HG03039 (cell line): ENCODE data around the gene SLC4A5.

Source experiments
- ATAC-seq: cut with Tn5 transposase; IDR thresholded peaks from one replicate; pipeline ENCODE4 v1.9.1; 2021; ENCODE audit warnings: mild to moderate bottlenecking, moderate library complexity; ENCODE audit not compliant: unreplicated experiment

Gene SLC4A5

GRCh38 chr2:74278694-74279093, 64.5 kb downstream of the SLC4A5 start:
- no peak for ATAC-seq

- no peak for ATAC-seq
Observed at GRCh38 chr2:74278176-74278575, 65.0 kb downstream of the SLC4A5 start.

DNA sequence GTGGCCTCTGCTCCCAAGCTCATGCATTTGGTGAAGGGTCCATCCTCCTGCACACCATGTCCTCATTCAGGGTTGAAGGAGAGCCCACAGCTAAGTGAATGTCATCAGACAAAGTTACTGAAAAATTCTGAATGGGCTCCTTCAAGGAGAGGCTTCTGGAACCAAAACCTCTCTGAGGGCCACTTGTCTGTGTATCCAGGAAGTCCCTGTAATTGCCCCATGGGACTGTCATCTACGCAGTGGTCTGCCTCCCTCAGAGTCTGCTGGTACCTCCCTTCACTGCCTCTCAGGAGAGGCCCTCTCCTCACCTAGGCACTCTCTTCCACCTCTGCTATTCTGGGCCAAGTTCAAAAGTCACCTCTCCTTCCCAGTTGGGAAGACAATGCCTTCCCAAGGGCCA, 68.0 kb downstream of the SLC4A5 start:
- ATAC-seq: no peak

DNA sequence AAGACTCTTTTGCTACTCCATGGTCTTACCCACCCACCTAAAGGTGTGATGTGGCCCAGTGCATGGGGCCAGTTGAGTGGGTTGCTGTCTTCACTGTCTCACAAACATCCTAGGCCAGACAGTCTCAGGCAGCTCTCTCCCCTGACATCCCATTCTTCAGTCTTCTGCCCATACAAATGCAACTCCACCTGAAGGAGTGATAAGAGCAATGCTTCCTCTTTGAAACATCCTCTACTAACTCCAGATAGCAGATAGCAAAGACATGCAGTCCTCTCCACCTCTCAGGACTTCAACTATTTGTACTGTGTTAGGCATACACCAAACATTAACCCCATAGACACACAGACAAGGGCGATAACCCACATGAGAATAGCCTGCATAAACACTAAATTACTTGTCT, 73.5 kb downstream of the SLC4A5 start:
- no peak for ATAC-seq

- ATAC-seq: no peak
Observed at GRCh38 chr2:74267068-74267467, 76.1 kb downstream of the SLC4A5 start.

- no peak for ATAC-seq
Observed at GRCh38 chr2:74264281-74264680, 78.9 kb downstream of the SLC4A5 start.

GRCh38 chr2:74262681-74263080, 80.5 kb downstream of the SLC4A5 start:
- no peak for ATAC-seq

GRCh38 chr2:74261204-74261864, 81.9 kb downstream of the SLC4A5 start:
- ATAC-seq: no peak

DNA sequence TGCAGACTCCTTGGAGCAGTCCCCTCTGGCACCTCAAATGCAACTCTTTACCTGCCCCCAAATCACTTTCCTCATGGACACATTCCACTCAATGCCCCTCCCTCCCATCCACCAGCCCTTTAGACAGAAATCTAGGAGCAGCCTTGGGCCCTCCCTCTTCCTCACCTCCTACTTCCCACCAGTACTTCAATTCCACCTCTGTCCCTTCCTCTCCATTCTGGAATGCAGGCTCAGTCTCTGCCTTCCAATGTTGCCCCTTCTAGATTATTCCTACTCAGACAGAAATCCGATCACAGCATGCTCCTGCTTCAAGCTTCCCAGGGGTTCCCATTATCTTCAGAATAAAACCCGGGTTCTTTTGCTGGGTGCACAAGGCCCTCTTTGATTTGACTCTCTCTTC, 82.7 kb downstream of the SLC4A5 start:
- no peak for ATAC-seq

DNA sequence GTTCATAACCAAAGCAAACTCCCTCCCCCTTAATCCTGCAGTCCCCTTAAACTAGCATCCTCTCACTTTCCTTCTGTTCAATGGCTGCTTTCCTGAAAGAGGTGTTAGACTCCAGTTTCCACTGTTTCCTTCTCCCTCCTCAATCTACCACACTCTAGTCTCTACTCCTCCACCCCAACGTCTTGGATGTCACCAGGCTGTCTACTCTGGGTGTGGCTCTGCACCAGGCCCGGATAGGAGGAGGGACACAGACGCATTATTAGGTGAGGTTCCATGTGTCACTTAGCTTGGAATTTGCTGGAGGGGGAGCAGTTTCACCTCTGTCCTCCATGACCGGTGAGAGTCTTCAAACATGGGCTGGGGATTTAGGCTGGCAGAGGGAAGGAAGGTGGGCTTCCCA, 83.5 kb downstream of the SLC4A5 start:
- no peak for ATAC-seq

- ATAC-seq: no peak
Observed at GRCh38 chr2:74259191-74259590, 84.0 kb downstream of the SLC4A5 start.

DNA sequence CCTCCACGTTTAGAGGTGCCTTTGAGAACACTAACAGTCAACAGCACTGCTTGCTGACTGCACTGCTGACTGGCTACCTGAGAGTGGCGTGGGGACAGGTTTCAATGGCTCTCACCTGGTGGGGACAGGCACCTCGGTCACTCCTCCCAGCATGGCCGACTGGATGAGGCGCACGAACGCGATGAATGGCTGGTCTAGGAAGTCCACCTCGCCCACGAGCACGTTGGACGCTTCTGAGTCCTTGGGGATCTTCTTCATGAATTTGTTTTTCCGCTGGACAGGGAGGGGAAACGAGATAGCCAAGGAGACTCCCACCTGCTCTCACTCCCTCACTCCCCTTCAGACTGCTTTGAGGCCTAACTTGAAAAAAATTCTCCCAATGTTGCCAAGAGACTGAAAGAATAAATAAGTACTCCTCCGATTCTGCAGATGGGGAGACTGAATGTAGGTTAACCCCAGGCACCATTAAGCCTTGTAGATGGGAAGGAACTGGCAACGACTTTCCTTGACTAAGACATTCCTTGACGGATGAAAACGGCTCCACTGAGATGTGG, 87.5 kb downstream of the SLC4A5 start:
- no peak for ATAC-seq

DNA sequence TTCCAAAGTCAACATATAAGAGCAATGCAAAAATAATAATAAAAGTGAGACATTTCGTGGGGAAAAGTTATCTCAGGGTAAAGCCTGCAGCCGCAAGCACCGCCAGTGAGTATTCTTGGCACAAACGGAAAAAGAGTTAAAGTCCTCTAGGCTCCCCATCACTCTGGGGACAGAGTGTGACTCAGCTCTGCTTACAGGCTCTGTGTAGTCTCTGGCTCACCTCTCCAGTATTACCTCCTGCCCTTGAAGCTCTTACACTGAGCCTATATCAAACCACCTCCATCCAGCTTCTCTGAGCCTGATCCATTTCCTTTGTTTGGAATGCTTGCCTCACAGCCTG, 89.3 kb downstream of the SLC4A5 start:
- no peak for ATAC-seq

- ATAC-seq: no peak
Observed at GRCh38 chr2:74253306-74253970, 89.8 kb downstream of the SLC4A5 start.

- no peak for ATAC-seq
Observed at GRCh38 chr2:74252862-74253261, 90.4 kb downstream of the SLC4A5 start.

- no peak for ATAC-seq
Observed at GRCh38 chr2:74252036-74252435, 91.2 kb downstream of the SLC4A5 start.

- ATAC-seq: no peak
Observed at GRCh38 chr2:74250189-74250631, 93.0 kb downstream of the SLC4A5 start.

GRCh38 chr2:74249406-74250122, 93.7 kb downstream of the SLC4A5 start:
- no peak for ATAC-seq

GRCh38 chr2:74246496-74247195, 96.6 kb downstream of the SLC4A5 start:
- ATAC-seq: no peak

GRCh38 chr2:74244286-74244685, 98.9 kb downstream of the SLC4A5 start:
- no peak for ATAC-seq

- ATAC-seq: no peak
Observed at GRCh38 chr2:74242354-74243071, 100.7 kb downstream of the SLC4A5 start.
